GM21737 (cell line): ENCODE data around the gene IPPK.
A peak's percentile ranks its signal among the peaks of the same experiment; 100 is the strongest.

Experiments used
- ATAC-seq: cut with Tn5 transposase; IDR thresholded peaks from one replicate; pipeline ENCODE4 v1.9.1; 2021; ENCODE audit warnings: mild to moderate bottlenecking, moderate library complexity; ENCODE audit not compliant: unreplicated experiment

IPPK gene, protein sequence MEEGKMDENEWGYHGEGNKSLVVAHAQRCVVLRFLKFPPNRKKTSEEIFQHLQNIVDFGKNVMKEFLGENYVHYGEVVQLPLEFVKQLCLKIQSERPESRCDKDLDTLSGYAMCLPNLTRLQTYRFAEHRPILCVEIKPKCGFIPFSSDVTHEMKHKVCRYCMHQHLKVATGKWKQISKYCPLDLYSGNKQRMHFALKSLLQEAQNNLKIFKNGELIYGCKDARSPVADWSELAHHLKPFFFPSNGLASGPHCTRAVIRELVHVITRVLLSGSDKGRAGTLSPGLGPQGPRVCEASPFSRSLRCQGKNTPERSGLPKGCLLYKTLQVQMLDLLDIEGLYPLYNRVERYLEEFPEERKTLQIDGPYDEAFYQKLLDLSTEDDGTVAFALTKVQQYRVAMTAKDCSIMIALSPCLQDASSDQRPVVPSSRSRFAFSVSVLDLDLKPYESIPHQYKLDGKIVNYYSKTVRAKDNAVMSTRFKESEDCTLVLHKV

DNA sequence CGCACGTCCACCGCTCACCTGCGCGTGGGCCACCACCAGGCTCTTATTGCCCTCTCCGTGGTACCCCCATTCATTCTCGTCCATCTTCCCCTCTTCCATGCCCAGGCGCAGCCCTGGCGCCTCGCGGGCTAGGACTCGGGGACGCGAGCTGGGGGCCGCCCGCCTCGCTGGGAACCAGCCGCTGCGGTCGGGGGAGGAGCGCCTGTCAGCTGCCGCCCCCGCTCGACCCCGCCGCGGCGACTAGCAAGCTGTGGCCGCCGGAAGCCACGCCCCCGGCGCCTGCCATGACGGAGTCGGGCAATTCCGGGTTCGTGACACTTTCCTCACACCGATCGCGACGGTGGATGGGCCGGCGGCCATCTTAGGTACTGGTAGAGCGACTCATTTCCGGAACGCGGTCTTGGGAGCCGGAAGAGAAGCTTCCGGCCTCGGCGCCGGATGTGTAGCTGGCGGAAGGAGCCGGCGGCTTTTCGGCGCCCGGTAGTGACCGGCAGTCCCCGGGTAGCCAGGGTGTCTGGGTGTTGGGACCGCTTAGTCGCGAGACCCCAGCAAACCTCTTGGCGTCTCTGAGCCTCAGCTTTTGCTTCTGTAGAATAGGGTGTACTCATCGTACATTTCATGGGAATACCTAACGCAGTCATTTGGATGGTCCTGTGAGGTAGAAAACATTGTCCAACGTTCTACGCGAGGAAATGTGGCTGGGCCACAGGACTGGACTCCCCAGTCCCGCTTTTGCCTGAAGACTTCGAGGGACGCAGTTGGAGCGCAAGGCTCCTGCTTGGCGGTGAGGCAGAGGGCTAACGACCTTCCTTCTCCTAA lies at the start of gene IPPK:
TSS of gene IPPK (minus strand) at position 242 of the 819 bp plus-strand sequence. CDS start at position 99, 143 bp downstream.
- peak; percentile 90 for ATAC-seq

DNA sequence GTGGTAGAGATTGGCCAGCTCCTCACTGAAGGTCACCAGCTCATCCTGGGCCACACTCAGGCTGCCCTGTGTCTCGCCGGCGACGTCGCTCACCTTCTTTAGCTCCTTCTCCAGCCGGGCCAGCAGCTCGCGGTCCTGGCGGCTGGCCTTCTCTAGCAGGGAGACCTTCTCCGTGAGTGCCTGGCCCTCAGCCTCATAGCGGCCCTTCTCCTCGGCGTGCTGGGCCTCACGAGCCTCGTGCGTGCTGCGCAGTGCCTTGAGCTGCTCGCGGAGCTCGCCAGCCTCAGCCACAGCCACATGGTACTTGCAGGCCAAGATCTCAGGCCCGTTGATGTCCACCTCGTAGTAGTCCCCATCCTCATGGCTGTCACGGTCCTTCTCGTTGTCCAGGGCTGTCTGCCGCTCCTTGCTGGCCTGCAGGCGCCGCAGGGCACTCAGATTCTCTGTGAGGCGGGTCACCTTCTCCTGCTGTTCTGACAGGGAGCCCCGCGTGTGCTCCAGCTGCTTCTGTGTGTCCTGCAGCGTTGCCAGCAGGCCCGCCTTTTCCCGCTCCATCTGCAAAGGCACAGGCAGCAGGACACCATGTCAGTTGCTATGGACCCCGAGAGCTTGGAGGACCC lies 49.2 kb upstream of the IPPK start:
- no peak for ATAC-seq

DNA sequence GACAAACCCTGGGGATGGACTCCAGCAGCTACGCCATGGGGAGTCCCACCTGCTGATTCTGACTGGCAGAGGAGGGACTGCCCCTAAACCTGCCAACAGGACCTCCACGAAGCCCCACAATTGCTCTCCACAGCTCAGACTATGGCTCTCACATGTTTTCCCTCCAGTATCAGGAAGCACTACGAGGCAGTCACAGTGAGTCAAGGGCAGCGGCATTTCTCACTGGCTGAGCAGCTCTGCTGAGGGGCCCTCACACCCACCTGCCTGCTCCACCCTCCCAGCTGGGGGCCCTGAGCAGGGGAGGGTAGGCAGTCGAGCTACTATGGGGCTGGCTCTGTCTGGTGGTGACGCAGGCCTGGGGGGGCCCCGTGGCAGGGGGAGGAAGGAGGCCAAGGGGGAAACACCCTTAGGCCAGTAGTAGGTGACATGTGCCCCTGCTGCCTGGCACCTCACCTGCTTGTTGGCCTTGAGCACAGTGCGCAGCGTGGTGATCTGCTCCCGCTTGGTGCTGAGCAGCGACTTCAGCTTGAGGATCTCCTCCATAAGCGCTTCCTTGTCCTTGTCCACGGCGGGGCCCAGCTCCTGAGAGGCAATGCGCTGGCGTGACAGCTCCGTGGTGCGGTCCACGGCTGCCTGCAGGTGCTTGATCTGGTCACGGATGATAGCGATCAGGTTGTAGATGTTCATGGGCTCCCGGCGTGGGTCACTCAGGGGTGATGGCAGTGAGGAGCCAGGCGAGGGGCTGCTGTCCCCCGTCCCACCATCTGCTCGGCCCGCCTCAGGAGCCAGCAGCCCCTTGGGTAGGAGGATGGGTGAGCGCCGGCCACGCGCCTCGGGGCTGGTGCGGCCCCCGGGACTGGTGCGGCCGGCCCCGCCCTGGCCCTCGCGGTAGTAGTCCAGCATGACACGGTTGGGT lies 48.4 kb upstream of the IPPK start:
- no peak for ATAC-seq

DNA sequence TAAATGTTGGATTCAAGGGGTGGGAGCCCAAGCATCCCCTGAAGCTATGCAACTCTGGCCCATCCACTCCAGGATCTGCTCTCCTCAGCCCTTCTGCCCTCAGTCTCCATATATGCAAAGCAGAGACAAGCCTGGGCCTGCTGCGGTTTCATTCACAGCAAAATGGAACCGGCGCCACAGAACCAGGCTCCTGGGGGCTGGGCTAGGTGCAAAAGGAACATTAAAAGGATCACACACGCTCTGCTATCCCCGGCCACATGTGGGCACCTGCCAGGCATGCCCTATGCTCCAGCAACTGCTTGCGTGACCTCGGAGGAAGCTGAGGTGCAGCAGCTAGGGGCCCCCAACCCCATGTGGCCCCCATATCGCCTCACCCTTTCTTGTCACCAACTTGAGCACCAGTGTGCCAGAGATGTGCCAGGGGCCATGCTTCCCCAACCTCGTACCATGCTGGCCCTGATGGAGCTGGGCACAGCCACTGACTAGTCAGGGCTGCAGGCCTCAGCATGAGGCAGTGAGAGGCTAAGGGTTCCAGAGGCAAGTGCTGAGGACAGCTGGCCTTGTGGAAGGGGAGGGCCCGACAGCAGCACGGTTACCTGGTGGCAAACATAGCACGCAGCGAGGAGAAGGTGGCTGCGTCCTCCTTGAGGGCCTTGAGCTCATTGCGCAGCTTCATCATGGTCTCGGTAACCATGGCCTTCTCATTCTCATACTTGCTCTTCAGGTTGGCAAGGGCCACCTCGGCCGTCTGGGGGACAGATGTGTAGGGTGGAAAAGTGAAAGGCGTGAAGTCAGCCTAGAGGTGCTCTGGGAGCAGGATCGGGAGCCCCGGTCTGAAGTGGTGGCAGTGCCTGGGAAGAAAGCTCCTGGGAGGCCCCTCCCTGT lies 47.5 kb upstream of the IPPK start:
- no peak for ATAC-seq

DNA sequence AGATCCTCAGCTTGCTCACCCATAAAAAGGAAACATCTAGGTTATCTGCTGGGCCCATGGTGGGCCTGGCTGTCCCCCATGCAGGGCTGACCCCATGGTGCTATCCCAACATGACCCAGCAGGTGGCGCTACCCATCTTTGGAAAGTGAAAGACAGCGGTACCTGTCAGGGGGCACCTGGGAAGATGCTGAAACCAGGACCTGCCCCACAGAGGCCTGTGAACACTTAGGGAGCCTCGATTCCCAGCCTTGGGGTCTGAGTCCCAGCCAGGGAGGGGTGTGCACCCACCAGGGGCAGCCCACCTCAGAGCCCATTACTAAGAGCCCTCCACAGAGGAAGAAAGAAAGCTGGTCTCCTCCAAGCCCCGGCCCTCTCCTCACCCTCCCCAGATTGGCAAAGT lies 46.6 kb upstream of the IPPK start:
- ATAC-seq: no peak

DNA sequence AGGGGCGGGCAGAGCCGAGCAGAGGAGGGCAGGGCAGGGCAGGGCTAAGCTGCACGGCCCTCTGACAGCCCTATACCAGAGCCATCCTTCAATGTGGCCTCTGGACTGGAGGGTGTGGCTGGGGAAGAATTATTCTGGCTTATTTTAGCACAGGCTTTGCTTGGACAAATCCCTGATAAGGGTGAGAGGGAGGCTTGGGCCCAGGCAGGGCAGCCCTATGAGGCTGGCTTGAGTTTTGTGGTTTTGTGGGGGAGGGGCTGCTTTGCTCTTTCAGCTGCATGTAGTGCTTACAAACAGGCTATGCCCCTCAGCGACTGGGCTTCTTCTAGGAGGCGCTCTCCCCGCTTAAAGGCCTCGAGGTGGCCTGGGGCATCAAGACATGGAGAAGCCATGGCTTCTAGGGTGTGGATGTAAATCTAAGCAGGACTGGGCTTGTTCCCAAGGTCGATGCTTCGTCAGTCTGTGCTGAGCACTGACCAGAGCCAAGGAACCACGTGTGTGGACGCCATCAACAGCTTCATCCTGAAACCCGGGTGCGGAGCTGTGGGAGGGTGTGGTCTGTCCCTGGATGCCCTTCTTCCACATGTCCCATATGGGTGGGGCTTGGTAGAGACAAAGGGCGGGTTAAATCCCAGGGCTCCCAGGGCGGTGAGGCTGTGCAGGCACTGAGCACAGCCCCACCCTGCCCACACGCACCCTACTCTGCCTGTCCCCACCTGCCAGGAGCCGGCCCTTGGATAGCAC lies 45.7 kb upstream of the IPPK start:
- ATAC-seq: no peak

DNA sequence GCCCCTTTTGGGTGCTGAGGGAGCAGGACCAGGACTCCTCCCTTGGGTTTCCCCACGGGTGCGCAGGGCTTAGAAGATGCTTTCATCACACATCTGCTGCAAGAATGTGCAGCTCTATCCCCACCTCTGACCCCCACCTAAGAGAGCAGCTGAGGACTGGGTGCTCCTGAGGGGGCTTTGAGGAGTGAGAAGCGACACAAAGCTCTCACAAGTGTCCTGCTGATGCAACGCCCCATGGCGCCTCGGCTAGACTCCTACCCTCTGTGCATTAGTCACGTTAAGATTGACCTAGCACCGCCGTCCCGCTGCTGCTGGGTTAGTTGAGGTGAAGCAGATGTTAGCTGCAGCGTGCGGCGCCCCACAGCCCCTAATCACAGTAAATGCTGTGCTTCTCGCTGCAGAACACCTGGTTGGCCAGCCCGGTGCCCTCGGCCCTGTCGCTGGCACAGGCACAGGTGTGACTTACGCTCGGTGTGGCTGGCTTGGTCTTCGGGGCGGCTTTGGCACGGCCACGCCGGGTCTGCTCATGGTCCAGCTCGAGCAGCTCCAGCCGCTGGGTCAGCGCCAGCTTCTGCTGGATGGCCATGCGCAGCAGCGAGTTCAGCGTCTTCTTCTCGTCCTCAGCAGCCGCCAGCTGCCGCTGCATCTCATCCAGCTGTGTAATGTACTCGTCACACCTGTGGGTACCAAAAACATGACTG lies 45.0 kb upstream of the IPPK start:
- no peak for ATAC-seq

DNA sequence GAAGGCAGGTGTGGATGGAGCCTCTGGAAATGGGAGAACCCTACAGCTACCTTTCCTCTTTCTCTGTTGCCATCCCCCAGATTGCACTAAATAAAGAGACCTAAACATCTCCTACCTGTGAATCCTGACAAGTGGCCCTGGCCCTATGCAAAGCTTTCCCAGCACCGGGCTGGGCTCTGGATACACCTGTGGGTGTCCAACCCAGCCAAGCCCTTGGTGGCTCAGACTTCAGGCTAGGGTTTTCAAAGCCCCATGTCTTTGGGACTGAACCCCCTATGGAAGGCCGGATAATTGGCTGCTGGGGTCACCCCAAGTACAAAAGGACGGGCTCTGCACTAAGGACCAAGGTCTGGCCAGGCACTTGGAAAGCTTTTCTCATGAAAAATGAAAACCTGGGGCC lies 44.1 kb upstream of the IPPK start:
- no peak for ATAC-seq

DNA sequence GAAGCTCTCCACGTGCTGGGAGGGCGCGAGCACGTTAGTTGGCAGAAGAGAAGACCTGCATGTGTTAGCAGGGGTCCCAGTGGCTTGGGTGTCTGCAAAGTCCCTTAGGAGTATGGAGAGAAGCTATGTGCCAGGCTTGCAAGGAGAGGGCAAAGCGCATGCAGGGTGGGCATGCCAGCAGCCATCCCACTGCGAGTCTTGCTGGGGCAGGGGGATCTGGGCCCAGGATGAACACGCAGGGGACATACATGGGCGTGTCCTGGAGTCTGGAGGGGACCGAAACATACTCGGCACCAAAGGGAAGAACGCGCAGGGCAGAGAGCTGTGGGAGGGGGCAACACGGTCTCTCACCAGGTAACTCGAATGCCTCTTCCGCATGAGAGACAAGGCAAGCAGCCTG lies 43.6 kb upstream of the IPPK start:
- no peak for ATAC-seq

DNA sequence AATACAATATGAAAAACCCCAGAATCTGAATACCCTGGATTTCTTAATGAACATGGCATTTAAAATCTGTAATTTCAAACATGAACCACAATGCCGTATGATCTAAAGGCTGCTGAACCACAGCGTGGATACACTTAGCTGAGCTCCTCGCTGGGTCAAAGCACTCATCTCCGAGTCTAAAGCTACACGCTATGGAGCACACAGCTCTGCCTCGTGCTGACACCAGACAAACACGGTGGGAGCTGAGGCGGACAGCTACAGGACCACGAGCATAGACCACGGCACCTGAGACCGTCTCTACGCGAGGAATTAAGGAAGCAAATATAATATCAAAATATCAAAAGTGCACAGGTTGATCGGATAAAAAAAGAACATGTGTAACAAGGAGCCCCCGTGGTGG lies 42.8 kb upstream of the IPPK start:
- no peak for ATAC-seq

DNA sequence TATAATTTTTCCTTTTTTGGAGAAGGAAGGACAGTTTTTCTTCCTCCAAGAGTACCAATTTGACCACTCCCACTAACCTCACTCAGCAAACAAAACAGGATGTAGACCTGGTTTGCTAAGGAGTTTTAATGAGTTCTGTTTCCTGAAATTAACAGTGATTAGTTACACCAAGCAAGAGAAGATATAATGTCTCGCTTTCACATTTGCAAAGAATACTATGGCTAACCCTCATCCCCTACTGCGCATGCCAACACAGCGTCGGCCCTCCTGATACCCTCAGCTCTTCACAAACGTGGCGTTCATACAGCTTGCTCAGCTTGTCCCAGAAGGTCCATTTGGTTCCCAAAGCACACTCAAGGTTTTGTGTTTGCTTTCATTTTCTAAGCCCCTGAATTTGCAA lies 41.9 kb upstream of the IPPK start:
- ATAC-seq: no peak

DNA sequence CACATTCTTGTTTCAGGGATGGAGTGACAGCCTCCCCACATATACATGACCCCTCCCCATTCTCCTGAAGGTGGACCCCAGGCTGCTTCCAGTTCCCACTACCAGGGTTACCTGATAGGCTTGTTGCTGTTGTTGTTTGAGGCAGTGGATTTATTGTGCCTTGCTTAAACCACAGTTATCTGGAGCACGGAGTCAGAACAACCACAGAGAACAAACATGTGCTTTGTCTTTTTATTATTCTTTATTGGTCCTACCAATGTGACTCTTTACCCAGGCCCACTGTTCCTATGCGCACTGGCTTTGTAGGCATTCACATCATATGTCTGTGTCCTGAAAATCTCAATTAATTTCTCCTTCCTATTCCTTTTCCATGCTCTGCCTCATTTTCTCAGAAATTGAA lies 41.2 kb upstream of the IPPK start:
- no peak for ATAC-seq

DNA sequence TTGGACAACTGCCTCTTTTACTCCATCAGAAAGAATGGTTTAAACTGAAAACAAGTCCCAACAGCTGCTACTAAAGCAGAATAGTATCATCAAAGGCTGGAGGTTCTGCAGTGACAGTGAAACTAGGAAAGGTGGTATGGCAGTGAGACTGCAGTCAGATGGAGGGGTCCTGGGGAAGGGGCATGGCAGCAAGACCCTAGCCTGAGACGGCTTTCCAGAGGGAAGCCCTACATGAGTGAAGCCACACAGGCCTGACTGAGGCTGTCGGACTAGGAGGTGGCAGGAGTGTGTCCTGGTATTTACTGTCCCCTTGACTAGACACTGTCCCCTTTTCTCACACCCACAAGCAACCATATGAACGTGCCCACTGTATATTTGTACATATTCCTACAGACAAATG lies 40.4 kb upstream of the IPPK start:
- no peak for ATAC-seq

DNA sequence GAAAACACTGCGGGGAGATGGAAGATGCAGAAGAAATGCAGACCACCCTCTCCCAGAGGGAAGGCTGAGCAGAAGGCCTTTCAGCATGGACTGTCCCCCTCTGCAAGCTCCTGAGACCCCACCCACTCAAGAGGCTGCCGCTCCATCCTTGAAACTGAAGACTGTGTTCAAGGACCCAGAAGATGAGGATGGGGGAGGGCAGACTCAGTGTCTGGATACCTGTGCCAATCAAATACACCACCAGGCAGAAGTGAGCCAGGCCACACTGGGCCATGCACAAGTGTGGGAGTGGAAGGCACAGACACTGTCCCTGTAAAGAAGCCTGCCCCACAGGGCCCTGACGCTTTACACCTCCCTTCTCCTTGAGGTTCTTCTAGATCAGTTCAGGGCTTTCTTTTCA lies 40.0 kb upstream of the IPPK start:
- no peak for ATAC-seq

DNA sequence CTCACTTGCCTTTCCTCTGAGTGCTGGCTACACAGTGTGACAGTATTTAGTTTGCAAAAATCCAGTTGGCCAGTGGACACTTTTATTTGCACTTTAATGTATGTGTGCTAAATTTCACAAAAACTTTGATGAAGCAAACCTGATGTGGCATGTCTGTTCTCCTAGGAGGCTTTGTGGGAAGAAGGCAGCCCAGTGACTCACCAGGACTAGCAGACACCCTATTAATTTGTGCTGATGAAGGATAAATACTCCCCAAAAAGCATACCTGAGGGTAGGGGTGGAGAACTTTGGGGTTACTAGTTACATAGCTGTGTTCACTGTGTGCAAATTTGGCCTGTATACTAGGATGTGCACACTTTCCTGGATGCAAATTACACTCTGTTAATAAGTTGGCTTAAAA lies 39.3 kb upstream of the IPPK start:
- ATAC-seq: no peak

DNA sequence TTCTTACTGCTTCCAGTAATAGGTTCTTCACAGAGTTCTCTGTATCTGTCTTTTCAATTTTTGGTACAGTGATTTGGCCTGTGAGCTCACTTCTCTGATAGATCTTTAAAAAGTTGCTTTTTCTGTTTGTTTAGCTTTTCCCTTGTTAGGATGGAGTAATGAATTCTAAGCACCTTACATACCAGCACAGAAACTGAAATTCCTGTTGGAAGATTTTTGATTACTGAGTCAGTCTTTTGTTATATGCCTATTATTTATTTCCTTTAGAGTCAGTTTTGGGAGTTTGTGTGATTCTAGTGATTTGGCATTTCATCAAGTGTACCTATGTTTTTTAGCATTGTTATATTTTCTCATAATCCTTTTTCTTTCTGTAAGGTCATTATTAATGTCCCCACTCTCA lies 37.6 kb upstream of the IPPK start:
- no peak for ATAC-seq

DNA sequence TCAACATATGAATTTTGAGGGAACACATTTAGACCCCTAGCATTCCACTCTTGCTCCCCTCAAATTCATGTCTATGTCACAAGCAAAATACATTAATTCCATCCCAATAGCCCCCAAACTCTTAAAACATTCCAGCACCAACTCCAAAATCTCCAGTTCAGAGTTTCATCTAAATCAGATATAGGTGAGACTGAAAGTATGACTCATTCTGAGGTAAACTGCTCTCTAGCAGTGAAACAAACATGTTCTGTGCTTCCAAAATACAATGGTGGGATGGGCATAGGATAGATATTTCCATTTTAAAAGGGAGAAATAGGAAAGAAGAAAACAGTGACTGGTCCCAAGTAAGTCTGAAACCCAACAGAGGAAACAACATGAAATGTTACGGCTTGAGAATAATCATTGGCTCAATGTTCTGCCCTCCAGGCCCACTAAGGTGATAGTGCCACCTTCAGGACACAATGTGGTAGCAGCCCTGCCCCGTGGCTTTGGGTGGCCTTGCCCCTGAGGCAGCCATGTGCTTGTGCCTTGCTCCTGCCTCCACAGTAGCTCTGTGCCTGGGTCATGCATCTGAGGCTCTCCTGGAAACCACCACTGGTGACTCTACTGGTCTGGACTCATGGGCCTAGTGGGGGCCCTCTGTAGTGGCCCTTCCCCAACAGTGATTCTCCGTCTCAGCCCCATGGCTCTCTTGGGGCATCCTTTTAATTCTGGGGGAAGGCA lies 36.4 kb upstream of the IPPK start:
- no peak for ATAC-seq

DNA sequence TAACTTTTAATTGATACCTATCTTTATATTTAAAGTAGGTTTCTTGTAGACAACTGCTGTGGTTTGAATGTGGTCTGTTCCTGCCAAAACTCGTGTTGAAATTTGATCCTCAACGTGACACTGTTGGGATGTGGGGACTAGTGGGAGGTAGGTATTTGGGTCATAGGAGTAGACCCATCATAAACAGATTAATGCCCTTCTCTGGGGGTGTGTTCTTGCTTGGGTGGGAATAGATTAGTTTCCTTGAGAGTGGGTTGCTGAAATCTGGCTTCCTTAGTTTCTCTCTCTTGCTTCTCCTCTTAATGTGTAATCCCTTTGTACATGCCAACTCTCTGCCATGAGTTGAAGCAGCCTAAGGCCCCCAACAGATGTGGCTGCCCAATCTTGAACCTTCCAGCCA lies 34.6 kb upstream of the IPPK start:
- ATAC-seq: no peak
